GM12875 (cell line): Measurements from ENCODE around the gene SLC5A1.

Experiments used
- H3K4me3 ChIP-seq: one replicate; pipeline ENCODE4 v1.5.1; 2011; ENCODE audit warnings: low read depth, low read length, control low read depth
- TF ChIP-seq, protein P1 (sequence below): IDR thresholded peaks from 2 replicates; pipeline ENCODE4 v1.5.1; 2011; ENCODE audit warnings: low read depth, mild to moderate bottlenecking, control low read depth, inconsistent platforms, low read length, moderate library complexity, borderline replicate concordance; ENCODE audit not compliant: insufficient read depth

SLC5A1 gene

DNA sequence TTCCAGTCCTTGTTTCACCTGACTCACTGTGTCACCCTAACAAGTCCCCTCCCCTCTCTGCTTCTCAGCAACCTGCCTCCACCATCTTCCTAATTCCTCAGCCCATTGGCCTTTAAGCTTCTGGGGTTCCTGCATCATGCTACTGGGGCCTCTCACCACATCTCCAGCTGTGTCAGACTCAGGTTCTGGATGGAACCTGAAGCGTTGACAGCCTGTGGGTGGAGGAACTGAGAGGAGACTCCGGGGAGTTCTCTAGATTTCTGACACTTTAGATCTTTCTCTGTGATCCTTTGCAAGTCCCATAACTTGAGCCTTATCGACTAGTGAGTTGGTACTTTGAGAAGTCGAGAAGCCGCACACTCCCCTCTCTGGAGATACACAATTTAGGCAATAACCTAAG, 11.6 kb upstream of the SLC5A1 start:
- H3K4me3 ChIP-seq, result no peak overlapping the region
- TF ChIP-seq, protein P1, sequence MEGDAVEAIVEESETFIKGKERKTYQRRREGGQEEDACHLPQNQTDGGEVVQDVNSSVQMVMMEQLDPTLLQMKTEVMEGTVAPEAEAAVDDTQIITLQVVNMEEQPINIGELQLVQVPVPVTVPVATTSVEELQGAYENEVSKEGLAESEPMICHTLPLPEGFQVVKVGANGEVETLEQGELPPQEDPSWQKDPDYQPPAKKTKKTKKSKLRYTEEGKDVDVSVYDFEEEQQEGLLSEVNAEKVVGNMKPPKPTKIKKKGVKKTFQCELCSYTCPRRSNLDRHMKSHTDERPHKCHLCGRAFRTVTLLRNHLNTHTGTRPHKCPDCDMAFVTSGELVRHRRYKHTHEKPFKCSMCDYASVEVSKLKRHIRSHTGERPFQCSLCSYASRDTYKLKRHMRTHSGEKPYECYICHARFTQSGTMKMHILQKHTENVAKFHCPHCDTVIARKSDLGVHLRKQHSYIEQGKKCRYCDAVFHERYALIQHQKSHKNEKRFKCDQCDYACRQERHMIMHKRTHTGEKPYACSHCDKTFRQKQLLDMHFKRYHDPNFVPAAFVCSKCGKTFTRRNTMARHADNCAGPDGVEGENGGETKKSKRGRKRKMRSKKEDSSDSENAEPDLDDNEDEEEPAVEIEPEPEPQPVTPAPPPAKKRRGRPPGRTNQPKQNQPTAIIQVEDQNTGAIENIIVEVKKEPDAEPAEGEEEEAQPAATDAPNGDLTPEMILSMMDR, result no peak

DNA sequence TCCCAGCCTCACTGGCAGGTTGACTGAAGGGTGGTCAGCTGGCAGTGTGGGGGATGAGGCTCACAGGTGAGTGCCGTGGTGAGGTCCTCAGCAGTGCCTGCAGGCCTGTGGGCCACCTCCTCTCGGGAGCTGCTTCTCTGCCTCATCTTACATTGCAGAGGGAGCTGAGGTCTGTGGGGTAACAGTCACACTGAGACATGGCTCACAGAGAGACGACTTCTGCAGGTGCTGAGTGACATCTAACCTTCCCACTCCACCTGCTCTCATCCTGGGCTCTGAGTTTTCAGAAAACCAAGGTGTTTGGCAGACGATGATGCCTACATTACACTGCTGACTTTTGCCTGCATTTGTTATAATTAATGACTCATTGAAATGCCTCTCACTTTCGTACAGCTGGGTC, 8.8 kb upstream of the SLC5A1 start:
- H3K4me3 ChIP-seq, result no peak overlapping the region
- TF ChIP-seq, protein P1, result no peak

- H3K4me3 ChIP-seq, result no peak overlapping the region
- TF ChIP-seq, protein P1, result no peak
These were observed 5.8 kb upstream of the SLC5A1 start for GRCh38 chr22:32037236-32037635.

DNA sequence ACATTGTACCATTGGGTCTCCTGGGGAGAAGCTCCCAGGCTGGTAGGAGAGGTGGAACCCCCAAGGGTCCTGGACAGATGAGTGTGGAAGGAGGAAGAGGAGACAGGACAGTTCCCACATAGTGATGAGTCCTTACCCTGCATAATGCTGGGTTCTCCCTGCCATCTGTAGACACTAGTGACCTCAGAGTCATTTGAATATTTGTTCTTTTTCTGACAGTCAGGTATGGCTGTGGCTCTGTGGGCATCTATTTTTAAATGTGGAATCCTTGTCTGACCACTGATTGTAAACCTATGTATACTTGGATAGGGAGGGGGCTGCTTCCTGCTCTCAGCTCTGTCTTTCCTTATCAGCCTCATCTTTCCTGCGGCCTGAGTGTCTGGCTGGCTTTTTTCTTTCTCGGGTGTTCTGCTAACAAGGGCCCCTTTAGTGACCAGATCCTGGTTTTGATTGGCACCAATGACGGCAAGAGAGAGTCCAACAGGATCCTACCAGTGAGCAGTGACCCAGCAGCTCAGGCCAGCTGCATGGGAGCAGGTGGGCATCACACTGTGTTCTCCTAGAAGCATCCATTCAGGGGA, 2.6 kb upstream of the SLC5A1 start:
- H3K4me3 ChIP-seq, result no peak overlapping the region
- TF ChIP-seq, protein P1, result no peak

- H3K4me3 ChIP-seq, result no peak overlapping the region
- TF ChIP-seq, protein P1, result no peak
These were observed 330 bp downstream of the SLC5A1 start for GRCh38 chr22:32043391-32043790.

- TF ChIP-seq, protein P1, result no peak
- H3K4me3 ChIP-seq, result no peak overlapping the region
These were observed 1.4 kb downstream of the SLC5A1 start for GRCh38 chr22:32044477-32044876.

- TF ChIP-seq, protein P1, result no peak
- H3K4me3 ChIP-seq, result no peak overlapping the region
These were observed 1.9 kb downstream of the SLC5A1 start for GRCh38 chr22:32044913-32045312.
